Mesenteric fat pad (tissue), 1 donor: ENCODE results near the gene VCL. TPM values are rescaled to one million over a fixed set of nuclear protein-coding genes. Genes with fewer than 3 reads are reported as not detected.
"Not testable (repeated sequence)": the region's sequence is repeated elsewhere in the genome, so short reads cannot be mapped to it uniquely, and the experiment has no call there.

Source experiments
- DNase-seq: peaks from one replicate; pipeline ENCODE4 v3.0.0-alpha.2; 2020; ENCODE audit warnings: low spot score
- total RNA-seq: library from RNA; stranded (reverse); fragmentation: NEBNext Ultra II Directional; extraction: Animal tissue kit (Norgen Biotek cat#: 25700); gene quantifications from one replicate; pipeline ENCODE4 v1.2.1, GENCODE V29; 2021
- donor health status: DM: yes; HTN: yes; CAD: no.

Gene VCL
- total RNA-seq, 1 donor from 2014 or later: 129 TPM

- no peak for DNase-seq
Observed at GRCh38 chr10:74103560-74104258, 105.8 kb downstream of the VCL start.

- DNase-seq: no peak
Observed at GRCh38 chr10:74104480-74104879, 106.6 kb downstream of the VCL start.

GRCh38 chr10:74104996-74105395 is 107.1 kb downstream of the VCL start:
- no peak for DNase-seq

- no peak for DNase-seq
Observed at GRCh38 chr10:74107391-74107790, 109.5 kb downstream of the VCL start.

- no peak for DNase-seq
Observed at GRCh38 chr10:74109452-74109851, 111.5 kb downstream of the VCL start.

GRCh38 chr10:74110120-74110519 is 112.2 kb downstream of the VCL start:
- no peak for DNase-seq

GRCh38 chr10:74111799-74112198 is 113.9 kb downstream of the VCL start:
- no peak for DNase-seq

- DNase-seq: no peak
Observed at GRCh38 chr10:74113546-74113945, 115.6 kb downstream of the VCL start.

GRCh38 chr10:74114041-74114448 is 116.1 kb downstream of the VCL start:
- DNase-seq: no peak

- DNase-seq: no peak
Observed at GRCh38 chr10:74117738-74118137, 119.8 kb downstream of the VCL start.

- DNase-seq: no peak
Observed at GRCh38 chr10:74118804-74119203, 120.9 kb downstream of the VCL start.

- DNase-seq: no peak
Observed at GRCh38 chr10:74120911-74121310, 123.0 kb downstream of the VCL start.

- no peak for DNase-seq
Observed at GRCh38 chr10:74121368-74121767, 123.5 kb downstream of the VCL start.

GRCh38 chr10:74122060-74122459 is 124.1 kb downstream of the VCL start:
- no peak for DNase-seq

- no peak for DNase-seq
Observed at GRCh38 chr10:74123081-74123480, 125.2 kb downstream of the VCL start.

- no peak for DNase-seq
Observed at GRCh38 chr10:74133923-74134820, 136.3 kb downstream of the VCL start.

GRCh38 chr10:74135452-74135851 is 137.5 kb downstream of the VCL start:
- no peak for DNase-seq

GRCh38 chr10:74137992-74138391 is 140.1 kb downstream of the VCL start:
- DNase-seq: no peak

- DNase-seq: not testable (repeated sequence)
Observed at GRCh38 chr10:74138596-74138995, 140.7 kb downstream of the VCL start.

- DNase-seq: no peak
Observed at GRCh38 chr10:74139981-74140380, 142.1 kb downstream of the VCL start.

- no peak for DNase-seq
Observed at GRCh38 chr10:74140553-74140952, 142.6 kb downstream of the VCL start.

- DNase-seq: no peak
Observed at GRCh38 chr10:74145133-74145532, 147.2 kb downstream of the VCL start.

- not testable (repeated sequence) for DNase-seq
Observed at GRCh38 chr10:74146980-74147379, 149.1 kb downstream of the VCL start.
